GM21423 (cell line): ENCODE results near the gene CYFIP1.

Experiments used
- ATAC-seq: cut with Tn5 transposase; IDR thresholded peaks from one replicate; pipeline ENCODE4 v1.9.1; 2021; ENCODE audit warnings: mild to moderate bottlenecking, moderate library complexity; ENCODE audit not compliant: unreplicated experiment

The CYFIP1 gene

GRCh38 chr15:22893881-22894280 is 86.3 kb downstream of the CYFIP1 start:
- no peak for ATAC-seq

GRCh38 chr15:22893081-22893480 is 87.1 kb downstream of the CYFIP1 start:
- ATAC-seq, result no peak

GRCh38 chr15:22892333-22892732 is 87.8 kb downstream of the CYFIP1 start:
- ATAC-seq, result no peak

- ATAC-seq, result no peak
Observed at GRCh38 chr15:22891426-22892210, 88.5 kb downstream of the CYFIP1 start.

GRCh38 chr15:22890296-22890695 is 89.9 kb downstream of the CYFIP1 start:
- ATAC-seq, result no peak

- no peak for ATAC-seq
Observed at GRCh38 chr15:22889146-22889818, 90.9 kb downstream of the CYFIP1 start.

- no peak for ATAC-seq
Observed at GRCh38 chr15:22888120-22888859, 91.9 kb downstream of the CYFIP1 start.

GRCh38 chr15:22887157-22887951 is 92.8 kb downstream of the CYFIP1 start:
- no peak for ATAC-seq

- ATAC-seq, result no peak
Observed at GRCh38 chr15:22885120-22885519, 95.0 kb downstream of the CYFIP1 start.

GRCh38 chr15:22884344-22884743 is 95.8 kb downstream of the CYFIP1 start:
- no peak for ATAC-seq

- ATAC-seq, result no peak
Observed at GRCh38 chr15:22883196-22883595, 97.0 kb downstream of the CYFIP1 start.

GRCh38 chr15:22881739-22882440 is 98.3 kb downstream of the CYFIP1 start:
- ATAC-seq, result no peak

- no peak for ATAC-seq
Observed at GRCh38 chr15:22880981-22881738, 99.0 kb downstream of the CYFIP1 start.

GRCh38 chr15:22880068-22880980 is 99.8 kb downstream of the CYFIP1 start:
- ATAC-seq, result no peak

- no peak for ATAC-seq
Observed at GRCh38 chr15:22878103-22878502, 102.1 kb downstream of the CYFIP1 start.

GRCh38 chr15:22877607-22878006 is 102.6 kb downstream of the CYFIP1 start:
- no peak for ATAC-seq

- no peak for ATAC-seq
Observed at GRCh38 chr15:22877117-22877516, 103.1 kb downstream of the CYFIP1 start.

GRCh38 chr15:22874966-22875365 is 105.2 kb downstream of the CYFIP1 start:
- no peak for ATAC-seq

- ATAC-seq, result no peak
Observed at GRCh38 chr15:22874256-22874655, 105.9 kb downstream of the CYFIP1 start.
